OCI-LY1 (cell line): ENCODE measurements around the gene CRYBG3.

Experiments used
- H2AFZ ChIP-seq: fragments of 200-600 bp; sonication (generic), shearing (Covaris generic); 2 replicates; pipeline ENCODE4 v1.6.0; 2014; ENCODE audit warnings: antibody characterized with exemption, mild to moderate bottlenecking, low read length
- H3F3A ChIP-seq: fragments of 200-600 bp; sonication (generic), shearing (Covaris generic); 2 replicates; pipeline ENCODE4 v1.6.0; 2014; ENCODE audit warnings: mild to moderate bottlenecking, antibody characterized with exemption, low read length, moderate library complexity; ENCODE audit not compliant: insufficient read depth
- H3K27ac ChIP-seq: fragments of 200-600 bp; sonication (generic); 2 replicates; pipeline ENCODE4 v1.5.1; 2014; ENCODE audit warnings: low read length, mixed run types, mild to moderate bottlenecking, low read depth; ENCODE audit not compliant: poor library complexity, severe bottlenecking
- H3K27me3 ChIP-seq: fragments of 200-600 bp; sonication (generic); 2 replicates; pipeline ENCODE4 v1.6.0; 2014; ENCODE audit warnings: antibody characterized with exemption, mild to moderate bottlenecking, low read length, moderate library complexity; ENCODE audit not compliant: insufficient read depth
- H3K36me3 ChIP-seq: fragments of 200-600 bp; sonication (generic); 2 replicates; pipeline ENCODE4 v1.6.1; 2014; ENCODE audit warnings: mild to moderate bottlenecking, antibody characterized with exemption, low read length, moderate library complexity, mixed read lengths; ENCODE audit not compliant: insufficient read depth
- H3K4me1 ChIP-seq: fragments of 200-600 bp; sonication (generic); 2 replicates; pipeline ENCODE4 v1.5.1; 2014; ENCODE audit warnings: mild to moderate bottlenecking, low read length, moderate library complexity; ENCODE audit not compliant: insufficient read depth, severe bottlenecking
- H3K4me2 ChIP-seq: fragments of 200-600 bp; sonication (generic), shearing (Covaris generic); 2 replicates; pipeline ENCODE4 v1.6.1; 2014; ENCODE audit warnings: low read length
- H3K4me3 ChIP-seq: fragments of 200-600 bp; sonication (generic); 2 replicates; pipeline ENCODE4 v1.5.1; 2014; ENCODE audit warnings: low read length, low read depth, mild to moderate bottlenecking, mixed read lengths; ENCODE audit not compliant: poor library complexity, severe bottlenecking
- H3K79me2 ChIP-seq: fragments of 200-600 bp; shearing (Covaris generic); 2 replicates; pipeline ENCODE4 v1.6.1; 2016; ENCODE audit warnings: mixed run types, low read length, mixed read lengths; ENCODE audit not compliant: insufficient read depth
- H3K9ac ChIP-seq: fragments of 200-600 bp; sonication (generic), shearing (Covaris generic); 2 replicates; pipeline ENCODE4 v1.6.1; 2014; ENCODE audit warnings: mild to moderate bottlenecking, low read length, mixed read lengths
- H3K9me2 ChIP-seq: fragments of 200-600 bp; sonication (generic), shearing (Covaris generic); 2 replicates; pipeline ENCODE4 v1.6.1; 2014; ENCODE audit warnings: low read depth, mild to moderate bottlenecking, low read length, mixed read lengths
- H3K9me3 ChIP-seq: fragments of 200-600 bp; shearing (Covaris generic); 2 replicates; pipeline ENCODE4 v1.6.1; 2014; ENCODE audit warnings: low read length, mixed read lengths
- H4K20me1 ChIP-seq: fragments of 200-600 bp; sonication (generic), shearing (Covaris generic); 2 replicates; pipeline ENCODE4 v1.6.0; 2016; ENCODE audit warnings: mild to moderate bottlenecking, low read length; ENCODE audit not compliant: insufficient read depth
- EZH2 ChIP-seq: fragments of 200-600 bp; sonication (generic), shearing (Covaris generic); IDR thresholded peaks from 2 replicates; pipeline ENCODE4 v1.8.0; 2017; ENCODE audit warnings: borderline replicate concordance, mixed run types, mild to moderate bottlenecking, antibody characterized with exemption, low read length, moderate library complexity, mixed read lengths
- TF ChIP-seq, protein P1 (sequence below): fragments of 200-600 bp; sonication (generic), shearing (Covaris generic); IDR thresholded peaks from 2 replicates; pipeline ENCODE4 v1.5.1; 2017; ENCODE audit warnings: mild to moderate bottlenecking, antibody characterized with exemption, low read length, moderate library complexity, mixed read lengths

CRYBG3 gene

GRCh38 chr3:97817965-97818364, 3.8 kb upstream of the CRYBG3 start:
- H3K4me1 ChIP-seq = peaks cover 15% of the 10 kb centered on the region
- H3K9me2 ChIP-seq = no peaks in the 10 kb centered on the region
- H3F3A ChIP-seq = no peaks in the 10 kb centered on the region
- H3K27ac ChIP-seq = no peak overlapping the region
- no peaks in the 10 kb centered on the region for H4K20me1 ChIP-seq
- H2AFZ ChIP-seq = no peak overlapping the region
- H3K9ac ChIP-seq = no peak overlapping the region
- H3K4me3 ChIP-seq = no peak overlapping the region
- H3K36me3 ChIP-seq = no peaks in the 10 kb centered on the region
- no peak for TF ChIP-seq EZH2
- TF ChIP-seq, protein P1, sequence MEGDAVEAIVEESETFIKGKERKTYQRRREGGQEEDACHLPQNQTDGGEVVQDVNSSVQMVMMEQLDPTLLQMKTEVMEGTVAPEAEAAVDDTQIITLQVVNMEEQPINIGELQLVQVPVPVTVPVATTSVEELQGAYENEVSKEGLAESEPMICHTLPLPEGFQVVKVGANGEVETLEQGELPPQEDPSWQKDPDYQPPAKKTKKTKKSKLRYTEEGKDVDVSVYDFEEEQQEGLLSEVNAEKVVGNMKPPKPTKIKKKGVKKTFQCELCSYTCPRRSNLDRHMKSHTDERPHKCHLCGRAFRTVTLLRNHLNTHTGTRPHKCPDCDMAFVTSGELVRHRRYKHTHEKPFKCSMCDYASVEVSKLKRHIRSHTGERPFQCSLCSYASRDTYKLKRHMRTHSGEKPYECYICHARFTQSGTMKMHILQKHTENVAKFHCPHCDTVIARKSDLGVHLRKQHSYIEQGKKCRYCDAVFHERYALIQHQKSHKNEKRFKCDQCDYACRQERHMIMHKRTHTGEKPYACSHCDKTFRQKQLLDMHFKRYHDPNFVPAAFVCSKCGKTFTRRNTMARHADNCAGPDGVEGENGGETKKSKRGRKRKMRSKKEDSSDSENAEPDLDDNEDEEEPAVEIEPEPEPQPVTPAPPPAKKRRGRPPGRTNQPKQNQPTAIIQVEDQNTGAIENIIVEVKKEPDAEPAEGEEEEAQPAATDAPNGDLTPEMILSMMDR = no peak
- H3K27me3 ChIP-seq = peaks cover 5% of the 10 kb centered on the region; the same call in 1 of the 2 replicates
- H3K9me3 ChIP-seq = no peaks in the 10 kb centered on the region
- H3K79me2 ChIP-seq = no peaks in the 10 kb centered on the region
- no peak overlapping the region for H3K4me2 ChIP-seq

DNA sequence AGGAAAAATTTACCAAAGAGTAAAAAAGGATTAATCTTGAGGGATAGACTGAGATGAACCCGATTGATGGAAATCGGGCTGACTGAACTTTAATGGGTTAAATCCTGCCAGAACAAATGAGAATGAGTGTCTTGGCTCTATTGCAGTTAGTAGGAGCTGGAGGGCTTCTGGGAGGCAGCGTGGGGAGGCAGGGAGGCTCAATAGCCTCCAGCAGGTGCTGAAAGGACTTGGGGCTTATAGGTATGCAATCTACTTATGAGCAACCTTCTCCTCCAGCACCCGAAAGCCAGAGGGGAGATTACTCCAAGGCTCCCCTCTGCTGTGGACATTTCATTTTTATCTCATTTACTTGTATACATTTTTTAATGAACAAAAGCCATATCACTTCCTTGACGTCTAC, 1.0 kb upstream of the CRYBG3 start:
- H3K4me2 ChIP-seq = peak overlapping the region; percentile 94; the same call in 1 of the 2 replicates
- peaks cover 15% of the 10 kb centered on the region for H3K4me1 ChIP-seq
- H3K36me3 ChIP-seq = no peaks in the 10 kb centered on the region
- H3K9me2 ChIP-seq = no peaks in the 10 kb centered on the region
- H4K20me1 ChIP-seq = no peaks in the 10 kb centered on the region
- no peak overlapping the region for H3K27ac ChIP-seq
- H3K27me3 ChIP-seq = peaks cover 5% of the 10 kb centered on the region; the same call in 1 of the 2 replicates
- no peak overlapping the region for H2AFZ ChIP-seq
- no peak overlapping the region for H3K4me3 ChIP-seq
- no peak for TF ChIP-seq EZH2
- H3K9me3 ChIP-seq = no peaks in the 10 kb centered on the region
- no peaks in the 10 kb centered on the region for H3F3A ChIP-seq
- no peaks in the 10 kb centered on the region for H3K79me2 ChIP-seq
- H3K9ac ChIP-seq = no peak overlapping the region

DNA sequence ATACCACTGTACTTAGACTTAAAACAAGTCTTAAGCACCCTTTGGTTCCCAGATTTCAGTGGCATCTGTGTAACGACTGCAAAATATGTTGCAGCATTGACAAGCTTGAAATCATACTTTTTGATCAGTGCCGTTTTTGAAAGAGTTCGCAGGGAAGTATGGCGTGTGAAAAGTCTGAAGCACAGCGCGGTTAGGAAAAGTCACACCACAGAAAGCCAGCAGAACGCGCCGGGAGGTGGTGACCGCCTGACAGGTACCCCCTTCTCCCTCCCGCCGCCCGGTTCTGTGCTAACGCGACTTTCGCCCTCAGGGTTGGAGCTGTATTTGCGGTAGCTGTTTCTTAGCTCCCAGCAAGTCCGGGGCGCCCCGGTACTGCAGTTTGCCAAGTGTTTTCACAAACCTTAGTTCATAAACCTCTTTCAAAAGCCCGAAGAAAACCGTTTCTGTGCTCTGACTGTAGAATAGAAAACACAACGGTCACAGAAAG, 481 bp upstream of the CRYBG3 start:
- H3K9ac ChIP-seq = peak overlapping the region; percentile 62
- no peaks in the 10 kb centered on the region for H4K20me1 ChIP-seq
- no peaks in the 10 kb centered on the region for H3K36me3 ChIP-seq
- peaks cover 15% of the 10 kb centered on the region for H3K4me1 ChIP-seq
- peaks cover 5% of the 10 kb centered on the region; the same call in 1 of the 2 replicates for H3K27me3 ChIP-seq
- no peaks in the 10 kb centered on the region for H3K9me3 ChIP-seq
- H2AFZ ChIP-seq = peak overlapping the region; percentile 36; the same call in 1 of the 2 replicates
- no peaks in the 10 kb centered on the region for H3F3A ChIP-seq
- no peaks in the 10 kb centered on the region for H3K79me2 ChIP-seq
- TF ChIP-seq EZH2 = no peak
- TF ChIP-seq, protein P1 = no peak
- H3K4me2 ChIP-seq = peak overlapping the region; percentile 94
- H3K27ac ChIP-seq = no peak overlapping the region
- no peaks in the 10 kb centered on the region for H3K9me2 ChIP-seq
- peak overlapping the region; percentile 65 for H3K4me3 ChIP-seq

GRCh38 chr3:97822359-97822775, 556 bp downstream of the CRYBG3 start:
- H3K4me3 ChIP-seq = peak overlapping the region; percentile 65
- no peaks in the 10 kb centered on the region for H3K9me2 ChIP-seq
- H3K4me2 ChIP-seq = peak overlapping the region; percentile 94
- H3K36me3 ChIP-seq = no peaks in the 10 kb centered on the region
- no peaks in the 10 kb centered on the region for H3K79me2 ChIP-seq
- H2AFZ ChIP-seq = no peak overlapping the region
- peaks cover 15% of the 10 kb centered on the region for H3K4me1 ChIP-seq
- H3K9me3 ChIP-seq = no peaks in the 10 kb centered on the region
- H3K9ac ChIP-seq = peak overlapping the region; percentile 62; the same call in 1 of the 2 replicates
- peaks cover 5% of the 10 kb centered on the region; the same call in 1 of the 2 replicates for H3K27me3 ChIP-seq
- TF ChIP-seq, protein P1 = no peak
- H4K20me1 ChIP-seq = no peaks in the 10 kb centered on the region
- no peaks in the 10 kb centered on the region for H3F3A ChIP-seq
- H3K27ac ChIP-seq = no peak overlapping the region
